ENCODE data around the gene POU3F1. TPM values are rescaled to one million over a fixed set of nuclear protein-coding genes. Genes with fewer than 3 reads are reported as not detected.

POU3F1 gene
- polyA plus RNA-seq, 1 experiment: not detected

GRCh38 chr1:38043036-38043747 is 3.4 kb downstream of the POU3F1 start:
- POLR2A ChIA-PET: no interaction called here
- Histone ChIP-seq H3K36me3 (ENCODE audit: control insufficient read depth, insufficient read depth, low read length) (no peaks in the 10 kb centered on the region), H3K4me3 (ENCODE audit: low read depth, low read length) (no peak overlapping the region), H3K27me3 (ENCODE audit: control insufficient read depth, insufficient read depth, low read length) (peaks cover 39% of the 10 kb centered on the region)
- DNase-seq (ENCODE audit: low read depth): no peak
- TF ChIP-seq CTCF (IDR thresholded peaks at IDR 0.05; ENCODE audit: insufficient read depth, low read depth, low read length): no peak
- CTCF ChIA-PET: interaction anchor here (1.1 to 1.5 kb wide), 2 partner anchors 10 to 17 kb away, joined by 3 to 6 read pairs; no protein-coding TSS in a partner anchor

GRCh38 chr1:38041936-38042834 is 4.4 kb downstream of the POU3F1 start:
- POLR2A ChIA-PET: no interaction called here

GRCh38 chr1:38039331-38040088 is 7.1 kb downstream of the POU3F1 start:
- no peak for DNase-seq (ENCODE audit: low read depth)
- no peaks in the 10 kb centered on the region for H3K36me3 ChIP-seq (ENCODE audit: control insufficient read depth, insufficient read depth, low read length)
- POLR2A ChIA-PET: no interaction called here
- H3K27me3 ChIP-seq (ENCODE audit: control insufficient read depth, insufficient read depth, low read length): peaks cover 32% of the 10 kb centered on the region
- CTCF ChIA-PET: interaction anchor here (1.0 to 2.8 kb wide), 3 partner anchors 9 to 13 kb away, joined by 4 to 10 read pairs (median 5); no protein-coding TSS in a partner anchor
- TF ChIP-seq CTCF (IDR thresholded peaks at IDR 0.05; ENCODE audit: insufficient read depth, low read depth, low read length): no peak
- H3K4me3 ChIP-seq (ENCODE audit: low read depth, low read length): no peak overlapping the region

More at GRCh38 chr1:38041936-38042834, 4.4 kb downstream of the POU3F1 start:
- no peak for TF ChIP-seq CTCF (IDR thresholded peaks at IDR 0.05; ENCODE audit: insufficient read depth, low read depth, low read length)
- peaks cover 41% of the 10 kb centered on the region for H3K27me3 ChIP-seq (ENCODE audit: control insufficient read depth, insufficient read depth, low read length)
- no peaks in the 10 kb centered on the region for H3K36me3 ChIP-seq (ENCODE audit: control insufficient read depth, insufficient read depth, low read length)
- DNase-seq (ENCODE audit: low read depth): no peak
- no peak overlapping the region for H3K4me3 ChIP-seq (ENCODE audit: low read depth, low read length)
- CTCF ChIA-PET: interaction anchor here (0.7 to 1.5 kb wide), 3 partner anchors 9 to 85 kb away, joined by 3 to 6 read pairs (median 3); no protein-coding TSS in a partner anchor

- no peak for TF ChIP-seq CTCF (IDR thresholded peaks at IDR 0.05; ENCODE audit: insufficient read depth, low read depth, low read length)
- DNase-seq (ENCODE audit: low read depth): no peak
- peaks cover 27% of the 10 kb centered on the region for H3K27me3 ChIP-seq (ENCODE audit: control insufficient read depth, insufficient read depth, low read length)
- H3K4me3 ChIP-seq (ENCODE audit: low read depth, low read length): no peak overlapping the region
- ChIA-PET CTCF (interaction anchor here (1.0 to 2.8 kb wide), 3 partner anchors 9 to 12 kb away, joined by 4 to 10 read pairs (median 5); no protein-coding TSS in a partner anchor), POLR2A (no interaction called here)
- H3K36me3 ChIP-seq (ENCODE audit: control insufficient read depth, insufficient read depth, low read length): no peaks in the 10 kb centered on the region
These were observed 7.7 kb downstream of the POU3F1 start for GRCh38 chr1:38038861-38039260.

Data from BJ (cell line).